H1 (cell line): ENCODE results near the gene EPDR1. TPM values are rescaled to one million over a fixed set of nuclear protein-coding genes. Genes with fewer than 3 reads are reported as not detected.

Experiments
- CTCF ChIA-PET: fragments of 300-600 bp; sonication (Branson Sonifier 250); formaldehyde crosslinking; loops from one replicate; lab custom pipeline; 2021; ENCODE audit not compliant: partially characterized antibody; lab: Charles Lee
- POLR2A ChIA-PET: fragments of 300-600 bp; sonication (Branson Sonifier 250); formaldehyde crosslinking; loops from one replicate; lab custom pipeline; 2021; ENCODE audit warnings: inconsistent platforms; ENCODE audit not compliant: partially characterized antibody; lab: Charles Lee
- DNase-seq, 2 experiments: peaks; one replicate each; pipeline versions ENCODE4 v3.0.0 to v3.0.0-alpha.2; 2010 to 2022; ENCODE audit warnings: low spot score in 2 of 2, low read depth in 1 of 2, mixed read lengths in 1 of 2
- FAIRE-seq: peaks from 2 replicates; lab custom pipeline; 2011; peaks lifted over from hg19 to GRCh38; lab: Jason Lieb, UNC
- H2AFZ ChIP-seq: 2 replicates; pipeline ENCODE4 v1.8.1; 2012; ENCODE audit warnings: low read length, inconsistent platforms
- H2AK5ac ChIP-seq: 2 replicates; pipeline ENCODE4 v1.6.1; 2013; ENCODE audit warnings: low read depth, low read length
- H2BK120ac ChIP-seq: replicated peaks from 2 replicates; pipeline ENCODE3; 2013; ENCODE audit warnings: low read depth, low read length, inconsistent platforms
- H2BK12ac ChIP-seq: 2 replicates; pipeline ENCODE4 v1.6.1; 2013; ENCODE audit warnings: low read depth, low read length
- H2BK15ac ChIP-seq: 2 replicates; pipeline ENCODE4 v1.6.1; 2013; ENCODE audit warnings: low read length
- H2BK20ac ChIP-seq: 2 replicates; pipeline ENCODE4 v1.6.1; 2013; ENCODE audit warnings: low read length
- H2BK5ac ChIP-seq: 2 replicates; pipeline ENCODE4 v1.6.1; 2013; ENCODE audit warnings: low read depth, low read length
- H3K14ac ChIP-seq: 2 replicates; pipeline ENCODE4 v1.6.1; 2013; ENCODE audit warnings: inconsistent platforms; ENCODE audit not compliant: insufficient read length
- H3K18ac ChIP-seq: 2 replicates; pipeline ENCODE4 v1.6.1; 2013; ENCODE audit warnings: low read length; ENCODE audit errors: extremely low read depth
- H3K23ac ChIP-seq: 2 replicates; pipeline ENCODE4 v1.6.1; 2013; ENCODE audit warnings: inconsistent platforms; ENCODE audit not compliant: insufficient read length
- H3K23me2 ChIP-seq: 2 replicates; pipeline ENCODE4 v1.6.1; 2013; ENCODE audit warnings: low read depth, low read length
- H3K27ac ChIP-seq: 2 replicates; pipeline ENCODE4 v1.6.1; 2011; ENCODE audit warnings: low read depth, low read length, inconsistent platforms
- H3K27me3 ChIP-seq, 4 experiments: replicated peaks in 1 of 4; 1 replicate in 1 of 4; 2 replicates in 3 of 4; pipeline versions ENCODE4 v1.6.1 to v1.8.1; 2011 to 2013; ENCODE audit warnings: low read length in 3 of 4, mild to moderate bottlenecking in 3 of 4, inconsistent platforms in 2 of 4, mixed read lengths in 2 of 4, moderate library complexity in 1 of 4; ENCODE audit not compliant: control insufficient read depth in 3 of 4, insufficient read depth in 3 of 4; ENCODE audit errors: extremely low read depth in 1 of 4
- H3K36me3 ChIP-seq, 4 experiments: 2 replicates each; pipeline versions ENCODE4 v1.6.1 to v1.8.1; 2011 to 2013; ENCODE audit warnings: mild to moderate bottlenecking in 4 of 4, low read length in 3 of 4, moderate library complexity in 2 of 4, control low read depth in 1 of 4, inconsistent platforms in 1 of 4; ENCODE audit not compliant: insufficient read depth in 4 of 4, control insufficient read depth in 2 of 4
- H3K4ac ChIP-seq: replicated peaks from 2 replicates; pipeline ENCODE3; 2013; ENCODE audit warnings: low read length, low read depth, mixed read lengths, inconsistent platforms; ENCODE audit not compliant: insufficient read length
- H3K4me1 ChIP-seq, 4 experiments: replicated peaks in 1 of 4; 1 replicate in 1 of 4; 2 replicates in 3 of 4; pipeline versions ENCODE4 v1.6.1 to v1.8.1; 2011 to 2013; ENCODE audit warnings: low read length in 3 of 4, inconsistent platforms in 2 of 4, mixed read lengths in 1 of 4; ENCODE audit not compliant: insufficient read depth in 4 of 4, control insufficient read depth in 3 of 4
- H3K4me2 ChIP-seq, 2 experiments: 2 replicates each; pipeline versions ENCODE4 v1.6.1 to v1.8.1; 2011 to 2013; ENCODE audit warnings: low read depth in 2 of 2, low read length in 2 of 2, control low read depth in 1 of 2, inconsistent platforms in 1 of 2, mild to moderate bottlenecking in 1 of 2; ENCODE audit not compliant: insufficient read depth in 1 of 2
- H3K4me3 ChIP-seq, 4 experiments: fragments of 200-600, 300-600 bp in 1 of 4; sonication (generic), shearing (Covaris generic), sonication (Bioruptor Twin) in 1 of 4; 2 replicates each; pipeline versions ENCODE4 v1.5.1 to v1.8.1; 2011 to 2016; ENCODE audit warnings: low read length in 4 of 4, low read depth in 3 of 4, control low read depth in 2 of 4, inconsistent platforms in 2 of 4, mild to moderate bottlenecking in 2 of 4, mixed read lengths in 1 of 4, moderate library complexity in 1 of 4; ENCODE audit not compliant: insufficient read depth in 2 of 4; ENCODE audit errors: extremely low read depth in 1 of 4
- H3K56ac ChIP-seq: replicated peaks from 2 replicates; pipeline ENCODE3; 2013; ENCODE audit warnings: low read depth, mild to moderate bottlenecking, mixed read lengths, low read length, inconsistent platforms; ENCODE audit not compliant: insufficient read length
- H3K79me1 ChIP-seq: 2 replicates; pipeline ENCODE4 v1.6.1; 2013; ENCODE audit warnings: low read depth, low read length, control low read depth
- H3K79me2 ChIP-seq, 2 experiments: 2 replicates each; pipeline versions ENCODE4 v1.6.1 to v1.8.1; 2012 to 2013; ENCODE audit warnings: low read length in 2 of 2, mild to moderate bottlenecking in 2 of 2, inconsistent platforms in 1 of 2; ENCODE audit not compliant: insufficient read depth in 2 of 2, control insufficient read depth in 1 of 2
- H3K9ac ChIP-seq, 4 experiments: replicated peaks in 1 of 4; 1 replicate in 1 of 4; 2 replicates in 3 of 4; pipeline versions ENCODE4 v1.6.1 to v1.8.1; 2011 to 2013; ENCODE audit warnings: low read depth in 3 of 4, low read length in 3 of 4, control low read depth in 2 of 4, mild to moderate bottlenecking in 2 of 4, moderate library complexity in 2 of 4, inconsistent platforms in 1 of 4; ENCODE audit errors: extremely low read depth in 1 of 4
- H3K9me3 ChIP-seq, 2 experiments: 2 replicates each; pipeline versions ENCODE4 v1.6.1 to v1.8.1; 2012 to 2013; ENCODE audit warnings: mild to moderate bottlenecking in 2 of 2, moderate library complexity in 2 of 2, control low read depth in 1 of 2, inconsistent platforms in 1 of 2, low read depth in 1 of 2, low read length in 1 of 2, mixed read lengths in 1 of 2; ENCODE audit not compliant: insufficient read depth in 2 of 2
- H4K20me1 ChIP-seq, 2 experiments: replicated peaks in 1 of 2; 2 replicates each; pipeline versions ENCODE3 to v1.8.1; 2011 to 2013; ENCODE audit warnings: inconsistent platforms in 2 of 2, low read length in 2 of 2, mild to moderate bottlenecking in 1 of 2; ENCODE audit not compliant: insufficient read depth in 2 of 2, control insufficient read depth in 1 of 2
- H4K5ac ChIP-seq: 2 replicates; pipeline ENCODE4 v1.6.1; 2013; ENCODE audit warnings: low read length, low read depth, mixed read lengths, inconsistent platforms; ENCODE audit not compliant: insufficient read length
- H4K8ac ChIP-seq: 2 replicates; pipeline ENCODE4 v1.8.0; 2013; ENCODE audit warnings: mild to moderate bottlenecking, moderate library complexity, low read length, inconsistent platforms; ENCODE audit not compliant: insufficient read depth; ENCODE audit errors: extremely low read depth
- H4K91ac ChIP-seq: replicated peaks from 2 replicates; pipeline ENCODE3; 2013; ENCODE audit warnings: low read length, mixed read lengths, inconsistent platforms; ENCODE audit not compliant: insufficient read length
- BACH1 ChIP-seq: IDR thresholded peaks from 2 replicates; pipeline ENCODE4 v1.6.1; 2012; ENCODE audit warnings: low read length, improper control_type of control experiment
- HDAC2 ChIP-seq, 2 experiments: fragments of 300-600 bp in 1 of 2; sonication (generic) in 1 of 2; IDR thresholded peaks; 2 replicates each; pipeline ENCODE4 v1.6.1; 2011 to 2012; ENCODE audit warnings: low read depth in 2 of 2, low read length in 2 of 2, mild to moderate bottlenecking in 2 of 2, moderate library complexity in 2 of 2, borderline replicate concordance in 1 of 2, inconsistent platforms in 1 of 2
- MAFK ChIP-seq: IDR thresholded peaks from 2 replicates; pipeline ENCODE4 v1.6.1; 2012; ENCODE audit warnings: low read depth, mild to moderate bottlenecking, improper control_type of control experiment, low read length
- RBBP5 ChIP-seq: IDR thresholded peaks from 2 replicates; pipeline ENCODE4 v1.7.1; 2012; ENCODE audit warnings: low read depth, mild to moderate bottlenecking, inconsistent platforms, low read length, moderate library complexity, borderline replicate concordance
- YY1 ChIP-seq: IDR thresholded peaks from 2 replicates; pipeline ENCODE4 v1.6.1; 2011; ENCODE audit warnings: low read depth, mild to moderate bottlenecking, low read length
- WGBS, 2 experiments: shearing (Covaris generic) in 1 of 2; methylation state at CpG; one replicate each; pipeline versions ENCODE4 v1.1.6 to v1.1.7; 2013 to 2015; ENCODE audit warnings: low lambda C conversion rate in 2 of 2, mixed read lengths in 2 of 2, inconsistent platforms in 1 of 2, low coverage in 1 of 2, missing lambda C conversion rate in 1 of 2; ENCODE audit not compliant: insufficient replicate concordance in 2 of 2, insufficient coverage in 1 of 2, insufficient read length in 1 of 2; ENCODE audit errors: extremely low coverage in 1 of 2, missing lambda C conversion rate in 1 of 2; 5-methylcytosine and 5-hydroxymethylcytosine counted together
- polyA plus RNA-seq, 7 experiments: library from polyadenylated mRNA; depleted of rRNA in 3 of 7; stranded (reverse) in 5 of 7; unstranded in 2 of 7; fragments of >200 nt in 5 of 7; fragments of 200-250 nt in 2 of 7; gene quantifications; 1 replicate in 5 of 7; 2 replicates in 1 of 7; 4 replicates in 1 of 7; pipeline versions ENCODE4 v1.2.1 to v1.2.3, GENCODE V29; 2011 to 2013; ENCODE audit warnings: missing spikeins in 2 of 7, mixed read lengths in 2 of 7
- total RNA-seq: library from RNA; stranded (reverse); fragmentation: NEBNext Ultra II Directional; extraction: Animal tissue kit (Norgen Biotek cat#: 25700); gene quantifications from 2 replicates; pipeline ENCODE4 v1.2.1, GENCODE V29; 2021

Gene EPDR1
- total and polyA plus RNA-seq, 2 of the 8 experiments (the other 6 are each of a cell fraction or from before 2014, with no cell fraction given) = 6.4 to 8.2 TPM

GRCh38 chr7:37901890-37902524, 18.4 kb upstream of the EPDR1 start:
- CTCF ChIA-PET = interaction anchor here (0.6 to 4.4 kb wide), 48 partner anchors 7 to 1369 kb away, joined by 3 to 34 read pairs (median 4); partner anchors contain the start of genes EPDR1 and SFRP4
- H4K91ac ChIP-seq = no peak overlapping the region
- peak; percentile 44; the same call in 1 of the 2 replicates for TF ChIP-seq BACH1
- no peak for TF ChIP-seq RBBP5
- no peak for TF ChIP-seq HDAC2 (IDR thresholded peaks at IDR 0.05; ENCODE audit: borderline replicate concordance in 1 of 2, low read depth in 2 of 2, low read length in 2 of 2)
- TF ChIP-seq YY1 = no peak
- peak; percentile 69 for TF ChIP-seq MAFK
- H3K14ac ChIP-seq = no peak overlapping the region
- no peak overlapping the region for H2BK20ac ChIP-seq
- H3K4ac ChIP-seq = no peak overlapping the region
- DNase-seq (no peak), FAIRE-seq (no peak)
- 91% methylated on average over 2 of the region's 2 CpGs; no CpG with 5 or more reads in 1 of the 2 experiments for WGBS, 2 experiments
- no peak overlapping the region for H2BK15ac ChIP-seq
- no peak overlapping the region for H4K8ac ChIP-seq
- no peaks in the 10 kb centered on the region for H3K4me1 ChIP-seq
- no peak overlapping the region for H2BK120ac ChIP-seq
- no peak overlapping the region for H3K9ac ChIP-seq
- no peak overlapping the region for H3K18ac ChIP-seq
- H4K20me1 ChIP-seq = no peaks in the 10 kb centered on the region
- no peaks in the 10 kb centered on the region for H3K79me1 ChIP-seq
- H3K23me2 ChIP-seq = no peaks in the 10 kb centered on the region
- H2BK5ac ChIP-seq = no peak overlapping the region
- no peak overlapping the region for H2AK5ac ChIP-seq
- no peak overlapping the region for H3K56ac ChIP-seq
- no peak overlapping the region for H3K4me2 ChIP-seq
- no peak overlapping the region for H3K4me3 ChIP-seq
- no peaks in the 10 kb centered on the region for H3K36me3 ChIP-seq
- H3K27ac ChIP-seq = no peak overlapping the region
- POLR2A ChIA-PET = interaction anchor here (0.6 kb wide), 1 partner anchor 19 kb away, joined by 3 read pairs; no protein-coding TSS in a partner anchor
- peak overlapping the region; percentile 3; the same call in 1 of the 2 replicates for H2BK12ac ChIP-seq
- H4K5ac ChIP-seq = no peak overlapping the region
- H3K27me3 ChIP-seq = no peaks in the 10 kb centered on the region
- no peaks in the 10 kb centered on the region for H3K9me3 ChIP-seq
- H2AFZ ChIP-seq = no peak overlapping the region
- H3K23ac ChIP-seq = no peak overlapping the region
- H3K79me2 ChIP-seq = no peaks in the 10 kb centered on the region
